GM18499 (cell line): Measurements from ENCODE around the gene AUNIP.

Experiments used
- ATAC-seq: cut with Tn5 transposase; IDR thresholded peaks from one replicate; pipeline ENCODE4 v1.9.1; 2021; ENCODE audit warnings: moderate number of reproducible peaks; ENCODE audit not compliant: insufficient read depth, unreplicated experiment

AUNIP gene

DNA sequence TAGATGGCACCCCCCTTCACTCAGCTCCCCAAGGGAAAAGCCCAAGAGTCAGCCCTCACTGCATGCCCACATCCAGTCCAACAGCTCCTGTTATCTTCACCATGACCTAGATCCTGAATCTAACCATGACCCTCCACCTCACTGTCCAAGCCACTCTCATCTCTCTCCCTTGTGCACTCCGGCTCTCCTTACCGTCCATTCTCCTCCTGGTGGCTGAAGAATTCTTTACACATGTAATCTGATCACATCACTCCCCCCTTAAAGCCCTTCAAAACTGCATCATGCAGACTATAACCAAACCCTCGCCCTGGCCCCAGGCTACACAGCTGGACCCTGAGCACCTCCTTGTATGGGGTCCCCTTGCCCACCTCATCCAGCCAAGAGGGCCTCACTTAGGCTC, 30.2 kb upstream of the AUNIP start:
- ATAC-seq: no peak

- no peak for ATAC-seq
Observed at GRCh38 chr1:25888426-25888987, 29.2 kb upstream of the AUNIP start.

DNA sequence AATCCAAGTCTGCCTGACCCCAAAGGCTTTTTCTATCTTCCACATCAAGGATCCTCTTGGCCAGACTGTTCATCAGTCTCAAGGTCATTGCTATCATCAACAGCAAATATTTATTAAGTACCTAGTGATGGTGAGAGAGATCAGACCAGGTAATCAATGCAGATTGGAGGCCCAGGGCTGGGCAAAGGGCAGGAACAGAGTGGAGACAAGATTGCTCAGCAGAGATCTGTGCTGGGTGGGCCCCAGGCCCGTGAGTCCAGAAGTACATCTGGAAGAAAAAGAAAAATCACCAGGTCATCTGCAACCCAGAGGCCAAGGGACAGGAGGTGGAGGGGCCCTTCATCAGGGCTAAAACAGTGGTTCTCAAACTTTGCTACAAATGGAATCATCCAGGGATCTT, 26.3 kb upstream of the AUNIP start:
- no peak for ATAC-seq

DNA sequence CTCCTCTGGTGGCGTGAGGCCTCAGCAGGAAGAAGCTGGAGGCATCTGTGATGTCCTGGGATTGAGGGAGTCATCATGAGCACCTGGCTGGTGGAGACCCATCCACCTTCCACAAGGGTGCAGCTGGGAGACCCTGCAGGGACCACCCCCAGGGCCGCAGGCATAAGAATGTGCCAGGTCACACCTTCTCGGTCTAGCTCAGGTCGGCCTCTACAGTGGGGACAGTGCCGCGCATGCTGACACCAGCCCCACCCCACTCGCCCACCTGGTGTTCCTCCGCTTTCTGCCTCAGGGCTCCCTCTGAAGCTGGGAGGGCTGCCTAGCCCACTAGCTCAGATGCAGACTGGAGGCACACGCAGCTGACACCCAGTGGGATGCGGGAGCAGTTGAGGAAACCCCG, 22.0 kb upstream of the AUNIP start:
- no peak for ATAC-seq

GRCh38 chr1:25880518-25880917, 21.3 kb upstream of the AUNIP start:
- no peak for ATAC-seq

DNA sequence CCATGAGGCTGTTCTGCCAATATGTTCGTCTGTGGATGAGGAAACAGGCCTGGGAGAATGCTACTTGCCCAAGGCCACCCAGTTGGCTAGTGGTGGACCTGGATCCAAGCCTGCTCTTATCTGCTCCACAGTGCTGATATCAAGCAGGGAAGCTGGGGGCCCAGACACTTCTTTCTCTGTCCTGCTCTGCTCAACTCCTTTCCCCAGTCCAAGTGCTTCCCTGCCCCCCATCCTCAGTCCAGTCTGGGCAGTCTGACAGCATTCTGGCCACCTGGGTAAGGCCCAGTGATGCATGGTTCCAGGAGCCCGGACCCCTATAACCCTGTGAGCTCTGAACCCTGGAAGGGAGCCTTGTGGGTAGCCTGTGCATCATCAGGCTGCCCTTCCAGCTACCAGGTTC, 20.4 kb upstream of the AUNIP start:
- ATAC-seq: no peak

GRCh38 chr1:25878690-25879089, 19.4 kb upstream of the AUNIP start:
- ATAC-seq: no peak

DNA sequence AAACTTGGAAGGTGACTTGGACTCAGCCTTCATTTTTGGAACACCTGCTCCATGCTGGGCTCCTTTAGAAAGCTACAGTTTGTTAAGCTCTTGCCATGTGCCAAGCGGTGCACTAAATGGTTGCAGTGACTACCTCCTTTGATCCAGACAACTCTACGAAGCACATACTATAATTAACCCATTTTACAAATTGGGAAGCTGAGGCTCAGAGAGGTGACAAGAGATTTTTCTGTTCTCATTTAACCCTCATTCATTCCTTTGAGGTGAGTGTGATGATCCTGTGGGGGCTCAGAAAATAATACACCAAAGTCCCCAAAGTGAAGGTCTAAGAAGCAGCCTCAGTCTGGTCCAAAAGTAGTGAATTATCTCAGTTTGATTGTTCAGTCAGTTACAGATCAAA, 17.9 kb upstream of the AUNIP start:
- no peak for ATAC-seq

GRCh38 chr1:25876693-25877077, 17.4 kb upstream of the AUNIP start:
- ATAC-seq: no peak

DNA sequence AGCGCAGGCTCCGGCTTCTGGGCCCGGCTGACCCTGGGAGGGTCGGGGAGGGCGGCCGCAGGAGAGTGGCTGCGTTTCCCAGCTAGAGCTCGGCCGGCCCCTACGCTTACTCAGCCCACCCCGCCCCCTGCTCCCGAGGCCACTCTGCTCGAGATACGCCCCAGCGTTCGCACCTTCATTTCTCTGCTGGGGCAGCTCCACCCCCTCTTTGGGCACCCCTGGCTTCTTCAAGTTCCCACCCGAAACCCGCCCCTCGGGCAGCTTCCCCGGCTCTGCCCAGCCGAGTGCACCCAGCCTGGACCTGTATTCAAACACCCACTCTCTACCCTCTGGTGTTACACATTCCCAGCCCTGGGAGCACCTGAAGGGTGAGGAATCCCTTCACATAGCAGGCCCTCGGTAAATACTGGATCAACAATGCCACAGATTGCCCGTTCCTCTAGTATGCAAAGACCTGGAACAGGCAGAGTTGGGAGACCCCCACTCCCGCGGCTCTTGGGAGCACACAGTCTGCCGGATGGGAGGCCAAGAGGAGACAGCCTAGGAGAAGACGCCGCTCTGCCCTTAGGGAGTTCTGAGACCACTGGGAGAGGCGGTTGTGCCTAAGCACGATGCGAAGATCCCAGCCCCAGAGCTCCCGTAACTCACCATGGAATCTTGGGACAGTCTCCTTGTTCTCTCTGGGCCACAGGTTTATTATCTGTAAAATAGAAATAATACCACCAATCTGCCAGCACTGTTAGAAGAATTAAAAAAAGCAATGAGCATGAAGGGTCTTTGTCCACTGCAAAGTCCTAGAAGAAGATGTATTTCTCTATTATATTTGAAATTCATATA, 16.8 kb upstream of the AUNIP start:
- no peak for ATAC-seq

- no peak for ATAC-seq
Observed at GRCh38 chr1:25875154-25875855, 16.0 kb upstream of the AUNIP start, which contains the start of gene PAQR7. TSS of gene PAQR7 (minus strand) at chr1:25875708. CDS start at chr1:25863839, 11,869 bp downstream.

- no peak for ATAC-seq
Observed at GRCh38 chr1:25874635-25875153, 15.4 kb upstream of the AUNIP start.

GRCh38 chr1:25874209-25874608, 15.0 kb upstream of the AUNIP start:
- ATAC-seq: no peak

DNA sequence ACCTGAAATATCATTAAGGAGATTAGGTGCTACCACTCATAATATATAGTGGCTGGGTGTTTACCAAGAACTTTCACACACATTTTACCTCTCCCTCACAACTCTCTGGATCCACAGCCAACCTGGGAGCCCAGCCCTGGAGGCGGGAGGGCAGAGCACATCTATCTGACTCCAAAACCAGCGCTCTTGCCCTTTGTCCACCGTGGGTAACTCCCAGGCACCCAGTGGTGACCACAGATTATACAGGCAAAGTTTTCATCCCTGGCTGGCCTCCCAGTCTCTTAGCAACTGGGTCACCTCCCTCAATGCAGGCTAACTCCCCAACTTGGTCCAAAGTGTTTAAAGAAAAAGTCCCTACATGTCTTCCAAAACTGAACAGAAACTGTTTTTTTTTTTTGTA, 13.9 kb upstream of the AUNIP start:
- no peak for ATAC-seq

- ATAC-seq: no peak
Observed at GRCh38 chr1:25872713-25873112, 13.5 kb upstream of the AUNIP start.

- ATAC-seq: no peak
Observed at GRCh38 chr1:25871704-25872494, 12.6 kb upstream of the AUNIP start.

GRCh38 chr1:25871086-25871703, 11.9 kb upstream of the AUNIP start:
- ATAC-seq: no peak

DNA sequence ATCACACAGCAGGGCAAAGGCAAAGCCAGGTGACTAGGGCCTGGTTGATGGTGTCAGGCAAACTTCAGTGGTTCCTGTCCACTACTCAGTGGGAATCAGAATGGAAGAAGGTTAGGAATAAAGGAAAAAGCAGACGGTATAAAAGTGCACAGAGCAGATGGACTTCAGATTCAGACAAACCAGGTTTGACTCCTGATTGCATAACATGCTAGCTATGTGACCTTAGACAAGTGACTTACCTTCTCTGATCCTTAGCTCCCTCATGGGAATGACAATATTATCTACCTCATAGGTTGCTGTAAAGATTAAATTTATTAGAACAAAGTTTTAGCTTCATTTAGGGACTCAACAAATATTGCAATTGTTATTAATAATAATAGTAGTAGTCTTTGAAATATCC, 11.4 kb upstream of the AUNIP start:
- ATAC-seq: no peak

DNA sequence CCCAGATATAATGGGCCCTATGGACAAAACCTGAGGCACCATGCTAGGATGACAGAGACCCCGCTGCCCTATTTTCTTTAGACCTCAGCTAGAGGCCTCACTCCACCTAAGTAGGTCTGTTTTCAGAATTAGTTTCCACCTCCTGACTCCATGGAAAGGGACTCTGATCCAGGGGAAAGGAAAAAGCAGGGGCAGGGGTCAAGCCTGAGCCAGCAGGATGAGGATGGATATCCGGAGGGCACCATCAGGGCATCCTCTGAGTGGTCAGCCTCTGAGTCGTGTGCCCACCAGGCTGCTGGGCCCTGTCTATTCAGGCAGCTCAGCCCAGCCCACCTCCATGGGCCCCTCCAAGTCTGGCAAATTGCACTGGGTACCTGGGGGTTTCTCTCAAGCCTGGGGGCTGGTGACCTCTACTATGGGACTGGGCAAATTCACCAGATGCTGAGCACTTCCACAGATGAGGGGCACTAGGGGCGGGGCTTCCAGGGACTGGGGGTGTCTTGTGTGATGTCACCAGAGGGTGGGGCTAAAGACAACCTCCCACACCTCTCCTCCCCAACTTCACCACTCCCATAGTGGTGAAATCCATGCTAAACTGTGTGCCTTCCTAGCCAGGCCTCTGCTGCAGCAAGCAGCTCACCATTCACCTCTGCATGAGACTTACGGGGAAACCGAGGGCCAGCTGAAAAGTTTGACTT, 10.8 kb upstream of the AUNIP start:
- ATAC-seq: no peak
